Measurements from ENCODE around the gene RPS6KA2.

Gene RPS6KA2

DNA sequence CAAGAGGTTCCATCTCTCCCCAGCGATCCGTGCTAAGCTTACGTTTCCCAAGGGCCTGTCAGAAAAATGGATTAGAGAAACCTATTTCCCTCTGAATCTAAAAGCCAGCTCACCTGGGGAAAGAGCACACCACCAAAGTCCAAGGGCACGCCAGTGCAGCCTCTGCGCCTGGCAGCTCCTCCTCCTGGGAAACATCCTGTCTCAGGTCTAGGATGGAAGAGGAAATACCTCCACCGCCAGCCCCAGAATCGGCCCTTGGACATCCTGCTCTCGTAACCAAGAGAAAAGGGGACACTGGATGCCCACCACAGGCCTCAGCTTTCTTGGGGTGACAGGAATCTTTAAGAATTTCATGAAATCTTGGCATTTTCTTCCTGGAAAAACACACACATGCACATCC lies 59.2 kb downstream of the RPS6KA2 start:
- no peak for DNase-seq

DNA sequence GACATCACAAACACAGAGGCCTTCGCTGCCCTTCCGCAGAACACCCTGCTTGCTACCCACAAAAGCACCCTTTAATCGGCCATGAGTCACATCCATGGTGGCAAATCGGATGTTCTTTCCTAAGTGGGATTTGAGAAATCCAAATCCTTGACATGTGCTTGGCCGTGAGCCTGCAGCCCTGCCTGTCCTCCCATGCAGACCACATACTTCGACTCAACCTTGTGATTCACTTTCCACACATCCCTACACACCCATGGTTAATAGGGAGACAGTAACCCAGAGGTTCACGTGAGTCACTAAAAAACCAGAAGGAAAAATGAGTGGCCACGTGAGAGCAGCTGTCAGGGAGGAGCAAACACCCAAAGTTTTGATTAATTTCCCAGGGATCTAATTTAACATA lies 59.9 kb downstream of the RPS6KA2 start:
- DNase-seq: no peak

DNA sequence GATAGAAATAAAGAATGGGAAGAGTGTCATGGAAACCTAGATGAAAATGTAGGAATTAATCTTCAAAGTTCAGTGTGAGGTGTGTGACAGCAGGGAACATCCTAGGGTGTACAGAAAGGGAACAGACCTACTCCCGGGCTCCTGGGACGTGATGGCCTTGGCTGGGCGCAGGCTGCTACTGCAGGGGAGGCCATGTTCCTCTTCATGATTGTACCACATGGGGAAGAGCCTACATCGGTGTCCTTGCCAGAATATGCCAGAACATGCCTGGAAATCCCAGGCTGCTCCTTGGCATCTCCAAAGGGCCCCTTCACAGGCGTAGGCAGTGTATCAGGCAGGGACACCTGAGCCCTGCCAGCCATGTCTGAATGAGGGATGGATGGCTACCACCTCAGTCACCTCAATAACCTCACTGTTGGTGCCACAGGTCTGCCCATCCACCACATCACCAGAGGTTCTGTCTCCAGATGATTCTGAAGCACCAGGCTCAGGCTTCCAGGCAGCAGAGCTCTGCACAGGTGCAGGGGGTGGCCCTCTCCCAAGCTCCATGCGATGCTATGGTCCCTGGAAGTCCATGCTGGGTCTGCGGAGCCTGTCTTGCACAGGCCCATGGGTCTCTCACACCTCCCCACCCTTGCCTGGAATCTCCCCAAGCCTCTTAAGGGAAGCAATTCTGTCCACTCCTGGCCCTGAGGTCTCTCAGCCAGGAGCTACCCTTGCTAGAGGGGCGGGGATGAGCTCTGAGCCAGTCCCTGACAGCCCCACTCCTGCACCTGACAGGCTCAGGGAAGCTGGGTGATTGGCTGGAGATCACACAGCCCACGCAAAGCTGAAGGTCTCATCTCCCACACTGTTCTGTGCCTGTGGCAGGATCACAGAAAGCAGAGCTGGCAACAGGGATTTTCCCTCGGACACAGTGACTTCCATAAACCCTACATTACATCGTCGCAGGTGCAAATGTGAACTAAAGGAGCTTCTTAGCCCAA lies 60.7 kb downstream of the RPS6KA2 start:
- no peak for DNase-seq

DNA sequence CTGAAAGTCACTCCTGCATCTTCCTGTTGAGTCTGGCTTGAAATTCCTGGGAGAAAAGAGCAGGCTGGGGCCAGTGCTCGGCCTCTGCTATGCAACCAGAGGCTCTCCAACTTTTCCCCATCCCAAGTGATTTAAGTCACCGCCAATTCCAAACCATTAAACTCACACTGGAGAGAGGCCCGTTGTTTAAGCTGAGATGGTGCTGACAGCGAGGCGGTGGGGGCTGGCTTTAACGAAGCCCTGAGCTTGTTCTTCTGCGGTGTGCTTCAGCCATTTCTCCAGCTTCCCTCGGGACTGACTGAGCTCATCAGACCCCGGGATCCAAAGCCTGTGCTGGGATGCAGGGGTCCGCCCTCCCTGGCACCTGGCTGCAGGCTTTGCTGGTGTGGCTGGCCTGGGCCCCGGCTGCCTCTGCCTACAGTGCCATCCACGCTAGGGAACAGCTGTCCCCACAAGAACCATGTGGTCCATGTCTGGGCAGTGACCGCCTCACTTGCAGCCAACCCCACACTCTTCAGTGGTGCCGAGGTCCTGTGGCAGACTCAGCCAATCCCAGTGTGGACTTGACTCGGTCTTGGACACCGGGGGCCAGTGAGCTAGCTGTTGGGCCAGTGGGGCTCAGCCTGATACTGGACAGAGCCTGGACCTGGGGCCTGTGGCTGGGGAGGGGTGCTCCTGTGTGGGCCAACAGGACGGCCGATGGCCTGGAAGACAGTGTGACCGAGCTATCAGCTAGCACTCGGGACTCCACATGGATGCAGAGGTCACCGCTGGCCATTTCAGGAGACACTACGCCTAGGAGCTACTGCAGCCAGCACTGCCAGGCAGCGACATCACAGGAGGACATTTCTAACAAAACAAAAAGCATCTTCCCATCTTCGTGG lies 61.7 kb downstream of the RPS6KA2 start:
- DNase-seq: no peak

DNA sequence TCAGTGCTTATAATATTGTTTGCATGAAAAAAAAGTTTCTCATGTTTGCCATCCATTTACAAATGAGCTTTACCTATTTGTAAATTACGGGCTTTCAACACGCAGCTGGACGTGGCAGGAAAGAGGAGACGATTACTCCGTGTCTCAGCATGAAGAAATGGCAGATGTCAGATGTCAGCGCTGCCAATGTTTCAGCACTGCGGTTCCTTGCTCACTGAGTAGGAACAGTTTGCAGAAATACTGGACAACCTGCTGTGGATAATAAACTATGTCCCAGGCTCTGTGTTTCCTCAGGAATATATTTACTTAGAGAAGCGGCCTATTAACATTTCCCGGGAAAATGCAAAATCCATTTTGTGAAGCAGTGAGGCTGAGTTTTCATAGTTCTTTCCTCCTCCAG lies 63.2 kb downstream of the RPS6KA2 start:
- no peak for DNase-seq

DNA sequence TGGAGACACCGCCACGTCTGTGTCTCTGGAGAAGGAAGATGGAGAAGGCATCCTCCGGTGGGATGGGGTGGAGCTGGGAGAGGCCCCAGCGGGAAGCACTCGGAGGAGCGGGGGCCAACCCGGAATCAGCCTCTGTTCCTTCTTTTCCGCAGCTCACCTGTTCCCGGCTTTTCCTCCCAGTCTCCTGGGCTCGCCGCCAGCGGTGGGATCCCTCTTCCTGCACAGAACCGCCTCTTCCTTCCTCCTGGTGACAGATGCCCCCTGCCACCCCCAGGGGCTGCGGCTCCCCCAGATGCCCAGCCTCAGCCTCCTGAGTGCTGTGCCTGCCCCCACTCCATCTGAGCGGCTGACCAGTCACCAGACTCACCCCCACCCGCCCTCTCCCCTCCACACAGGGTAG lies 63.9 kb downstream of the RPS6KA2 start:
- DNase-seq: no peak

DNA sequence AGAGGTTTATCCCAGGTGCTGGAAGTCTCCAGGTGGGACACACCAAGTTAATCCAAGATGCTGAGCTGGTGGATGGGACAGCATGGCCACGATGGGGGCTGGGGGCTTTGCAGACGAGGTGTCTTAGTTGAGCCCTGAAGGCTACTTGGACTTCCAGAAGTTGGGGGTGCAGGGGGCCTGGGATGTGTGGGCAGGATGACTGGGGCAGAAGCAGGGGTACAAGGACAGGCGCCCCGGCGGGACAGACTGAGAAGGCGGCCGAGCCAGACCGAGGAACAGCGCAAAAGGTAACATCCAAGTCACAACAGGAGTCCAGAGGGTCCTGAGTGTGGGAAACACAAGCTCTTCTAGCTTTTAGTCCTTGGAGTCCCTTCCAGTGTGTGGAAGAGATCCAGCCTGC lies 64.3 kb downstream of the RPS6KA2 start:
- no peak for DNase-seq

DNA sequence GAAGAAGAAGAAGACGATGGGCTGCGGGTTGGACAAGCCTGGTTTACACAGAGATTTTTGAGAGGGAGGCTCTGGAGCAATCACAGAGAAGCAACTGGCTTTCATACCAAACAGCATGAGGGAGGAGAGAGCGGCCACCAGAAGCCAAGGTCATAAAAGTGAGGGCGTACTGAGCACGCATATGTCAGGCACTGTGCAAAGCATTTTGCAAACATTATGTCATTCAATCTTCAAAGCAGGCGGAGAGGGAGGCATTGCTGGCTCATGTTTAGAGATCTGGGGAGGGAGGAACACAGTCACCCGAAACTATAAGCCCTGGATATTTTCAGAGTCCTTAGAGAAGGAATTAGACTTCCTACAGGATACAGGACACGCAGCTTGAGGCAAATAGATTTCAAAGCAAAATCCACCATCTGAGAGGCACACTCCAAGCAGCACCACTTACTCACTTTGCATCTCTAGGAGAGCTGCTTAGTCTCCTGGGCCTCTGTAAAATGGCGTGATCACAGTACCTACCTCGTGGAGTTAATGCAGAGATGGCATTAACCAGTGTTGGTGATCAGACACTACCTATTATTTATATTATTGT lies 65.2 kb downstream of the RPS6KA2 start:
- DNase-seq: no peak

DNA sequence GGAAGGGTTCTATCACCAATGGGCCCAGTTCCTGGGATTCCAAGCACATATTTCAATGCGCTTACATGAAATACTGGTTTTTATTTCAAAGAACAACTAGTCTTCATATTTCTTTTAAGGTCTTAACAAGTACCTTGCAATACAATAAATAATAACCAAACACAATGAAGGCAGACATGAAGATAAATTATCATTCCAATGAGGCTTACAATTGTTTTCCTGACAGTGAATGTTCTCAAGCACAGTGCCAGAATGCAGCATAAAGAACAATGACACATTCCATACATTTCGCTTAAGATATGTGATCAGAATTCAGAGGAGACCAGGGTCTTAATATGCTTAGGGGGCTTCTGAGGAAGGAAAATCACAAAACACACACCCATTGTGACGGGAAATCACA lies 66.8 kb downstream of the RPS6KA2 start:
- no peak for DNase-seq

DNA sequence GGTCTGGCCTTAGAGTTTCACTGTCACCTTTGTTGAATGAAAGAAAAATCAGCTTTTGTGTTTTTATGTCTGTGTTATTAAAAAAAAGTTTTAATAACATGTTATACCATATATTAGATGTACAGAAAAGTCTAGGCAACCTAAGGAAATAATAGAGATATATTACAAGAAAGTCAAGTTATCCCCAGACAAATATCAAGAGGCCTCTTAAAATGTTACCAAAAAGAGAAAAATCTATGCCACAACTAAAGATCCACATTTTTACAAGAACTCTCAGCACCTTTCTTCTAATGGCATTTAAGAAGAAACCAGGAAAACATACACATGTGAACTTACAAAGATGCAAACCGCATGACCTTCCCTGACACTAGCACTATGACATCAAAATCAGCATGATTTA lies 67.4 kb downstream of the RPS6KA2 start:
- no peak for DNase-seq

DNA sequence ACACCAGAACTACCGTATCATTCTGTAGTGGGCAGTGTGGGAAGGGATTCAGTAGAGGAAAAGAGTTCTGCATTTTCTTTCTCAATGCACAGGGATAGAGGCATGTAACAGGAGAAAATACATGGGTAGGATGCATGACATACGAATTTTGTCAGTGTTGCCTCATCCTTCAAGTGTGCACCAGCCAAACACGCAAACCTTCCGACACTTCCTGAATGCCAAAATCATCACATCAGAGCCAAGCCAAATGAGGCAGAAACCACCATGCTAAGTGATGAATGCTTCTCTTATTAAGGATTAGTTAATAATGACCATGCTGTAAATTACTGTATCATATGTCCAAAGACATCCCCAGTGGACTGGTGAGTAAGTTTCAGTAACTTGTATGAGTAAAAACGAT lies 67.8 kb downstream of the RPS6KA2 start:
- no peak for DNase-seq

DNA sequence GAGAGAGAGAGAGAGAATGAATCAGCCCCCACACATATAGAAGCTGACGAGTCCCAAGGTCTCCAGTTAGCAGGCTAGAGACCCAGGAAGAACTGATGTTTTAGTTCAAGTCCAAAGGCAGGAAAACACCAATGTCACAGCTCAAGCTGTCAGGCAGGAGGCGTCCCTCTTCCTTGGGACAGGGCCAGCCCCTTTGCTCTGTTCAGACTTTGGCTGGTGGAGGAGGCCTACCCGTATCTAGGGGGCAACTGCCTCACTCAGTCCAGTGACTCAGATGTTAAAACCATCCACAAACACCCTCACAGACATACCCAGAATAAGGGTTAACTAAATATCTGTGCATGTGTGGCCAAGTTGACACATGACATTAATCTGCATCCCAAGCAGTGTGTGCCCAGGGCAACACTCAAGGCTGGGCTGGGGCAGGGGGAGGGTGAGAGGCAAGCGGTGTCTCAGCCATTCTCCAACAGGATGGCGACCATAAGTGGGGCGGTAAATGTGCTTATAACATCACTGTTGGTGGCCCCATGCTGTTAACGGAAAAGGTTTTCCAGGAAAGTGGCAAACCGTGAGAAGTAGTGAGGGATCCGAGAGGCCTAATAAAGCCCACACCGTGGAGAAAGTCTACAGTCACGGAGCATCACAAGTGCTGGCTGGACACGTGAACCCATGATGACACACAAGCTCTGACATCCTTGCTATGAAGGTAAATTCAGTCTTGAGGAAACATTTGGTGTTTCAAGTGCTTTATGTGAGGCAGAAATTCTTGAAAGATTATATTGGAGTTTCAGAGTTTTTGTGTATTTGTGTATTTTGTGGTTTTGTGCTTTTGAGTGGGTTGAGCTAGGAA lies 68.7 kb downstream of the RPS6KA2 start:
- DNase-seq: no peak

DNA sequence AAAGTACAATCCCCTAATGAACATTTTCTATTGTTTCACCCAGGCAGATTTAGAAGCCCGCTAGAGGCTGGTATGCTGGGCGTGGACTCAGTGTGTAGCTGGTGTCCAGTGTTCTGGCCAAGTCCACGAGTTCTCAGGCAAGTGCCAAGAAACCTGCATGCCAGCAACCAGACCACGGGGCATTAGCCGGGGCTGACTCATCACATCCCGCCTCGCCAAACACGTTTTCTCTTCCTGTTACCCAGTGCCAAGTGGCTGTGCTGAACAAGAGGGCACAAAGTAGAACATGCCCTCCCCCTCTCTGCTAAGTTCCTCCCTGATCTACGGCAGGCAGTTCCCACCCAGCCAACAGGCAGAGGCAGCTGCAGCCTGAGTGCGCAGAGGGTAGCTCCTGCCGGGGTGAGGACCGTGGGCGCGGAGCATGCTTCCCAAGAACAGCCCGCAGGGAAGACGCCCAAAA lies 70.2 kb downstream of the RPS6KA2 start:
- DNase-seq: no peak

DNA sequence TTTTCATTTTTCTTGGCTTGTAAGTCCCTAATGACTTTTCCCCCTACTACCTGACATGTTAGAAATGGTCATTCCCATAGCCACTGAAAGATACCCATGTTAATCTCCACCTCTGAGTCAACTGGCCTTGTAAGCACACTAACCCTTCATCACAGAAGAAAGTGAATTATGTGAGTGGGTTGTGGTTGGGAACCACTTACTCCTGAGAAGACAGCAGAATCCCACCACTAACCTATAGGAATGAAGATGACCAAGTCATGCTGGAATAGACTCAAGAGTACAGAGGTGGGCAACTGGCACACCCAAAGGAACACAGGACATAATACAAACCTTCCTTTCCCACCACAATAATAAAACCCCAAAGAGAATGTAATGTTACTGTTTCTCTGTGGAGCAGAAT lies 70.7 kb downstream of the RPS6KA2 start:
- no peak for DNase-seq

DNA sequence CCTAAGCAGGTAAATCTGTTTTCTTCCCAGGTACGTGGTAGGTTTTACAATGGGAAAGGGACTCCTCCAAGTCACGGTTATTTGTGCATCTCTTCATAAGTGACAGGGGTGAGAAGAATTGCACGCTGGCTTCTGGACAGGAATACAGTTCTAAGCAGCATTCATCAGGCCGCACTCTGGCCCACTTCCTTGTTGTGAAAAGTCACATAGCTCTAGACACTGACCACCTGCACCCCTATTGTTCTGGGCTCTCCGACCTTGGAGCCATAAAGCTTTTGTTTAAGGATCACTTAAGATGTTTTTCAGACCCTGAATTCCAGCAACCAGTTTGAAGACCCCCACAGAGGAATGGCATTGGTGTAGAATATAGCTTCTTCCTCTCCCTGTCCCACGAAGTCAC lies 72.0 kb downstream of the RPS6KA2 start:
- DNase-seq: no peak

DNA sequence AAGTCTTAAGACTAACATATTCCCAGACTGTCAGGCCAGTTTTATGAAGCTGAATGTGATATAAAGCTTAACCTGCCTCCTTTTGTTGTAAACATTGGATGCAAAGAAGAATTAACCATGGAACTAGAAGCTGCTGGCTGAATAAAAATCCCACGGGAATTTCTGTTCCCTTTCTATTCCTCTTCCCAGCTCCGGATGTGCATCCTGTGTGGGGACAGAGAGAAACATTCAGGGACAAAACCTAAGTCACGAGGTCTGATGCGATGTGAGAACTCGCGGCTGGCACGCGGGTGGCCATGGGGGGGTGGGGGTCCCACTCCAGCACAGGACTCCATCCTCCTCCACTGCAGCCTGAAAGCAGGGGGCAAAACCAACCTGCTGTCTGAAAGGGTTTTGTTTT lies 72.7 kb downstream of the RPS6KA2 start:
- no peak for DNase-seq

DNA sequence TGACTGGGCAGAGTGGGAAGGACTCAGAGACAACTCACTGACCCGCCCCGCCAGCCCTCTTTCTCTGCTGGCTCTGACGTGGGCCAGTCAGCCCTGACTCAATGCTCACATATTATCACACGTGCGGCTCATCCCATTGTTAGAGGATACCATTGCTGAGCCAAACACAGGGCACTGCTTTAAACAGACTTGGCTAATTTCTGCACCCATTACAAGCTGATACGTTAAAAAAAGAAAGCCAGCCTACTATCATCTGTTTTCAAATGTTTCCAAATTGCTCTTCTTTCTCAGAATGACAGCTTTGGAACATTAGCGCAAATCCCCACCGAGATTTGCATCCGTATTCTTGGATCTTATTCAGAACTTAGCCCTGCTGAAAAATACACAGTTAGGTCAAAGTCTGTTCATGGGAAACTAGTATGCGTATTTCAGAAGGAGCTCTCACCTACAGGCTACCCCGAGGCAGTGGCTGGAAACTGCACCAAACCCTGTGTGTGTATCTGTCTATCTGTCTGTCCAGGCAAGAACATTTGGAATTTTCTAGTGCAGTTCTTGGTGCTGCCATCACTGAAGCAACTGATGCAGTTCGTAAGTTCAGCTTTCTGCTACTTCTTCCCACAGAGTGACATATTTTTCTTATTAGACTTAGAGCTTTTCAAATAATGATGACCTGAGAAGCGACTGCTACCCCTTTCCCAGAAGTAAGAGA lies 73.3 kb downstream of the RPS6KA2 start:
- DNase-seq: no peak

DNA sequence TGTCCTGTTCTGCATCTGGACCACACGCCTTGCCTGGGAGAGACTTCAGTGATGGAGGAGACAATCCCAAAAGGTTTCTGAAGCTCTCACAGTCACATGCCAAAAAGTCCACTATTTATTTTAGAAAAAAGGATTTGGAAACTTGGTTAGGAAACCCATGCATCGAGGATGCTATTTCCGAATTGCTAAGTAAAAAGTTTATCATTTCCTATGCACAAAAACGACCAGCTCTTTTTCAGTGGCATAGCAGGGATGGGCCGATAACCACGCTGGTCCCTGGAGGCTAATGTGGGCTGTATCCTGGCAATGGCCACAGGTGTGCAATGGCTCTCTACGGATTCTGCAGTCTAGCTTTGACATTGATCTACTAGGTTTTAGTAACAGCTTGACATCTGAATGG lies 74.5 kb downstream of the RPS6KA2 start:
- DNase-seq: no peak

DNA sequence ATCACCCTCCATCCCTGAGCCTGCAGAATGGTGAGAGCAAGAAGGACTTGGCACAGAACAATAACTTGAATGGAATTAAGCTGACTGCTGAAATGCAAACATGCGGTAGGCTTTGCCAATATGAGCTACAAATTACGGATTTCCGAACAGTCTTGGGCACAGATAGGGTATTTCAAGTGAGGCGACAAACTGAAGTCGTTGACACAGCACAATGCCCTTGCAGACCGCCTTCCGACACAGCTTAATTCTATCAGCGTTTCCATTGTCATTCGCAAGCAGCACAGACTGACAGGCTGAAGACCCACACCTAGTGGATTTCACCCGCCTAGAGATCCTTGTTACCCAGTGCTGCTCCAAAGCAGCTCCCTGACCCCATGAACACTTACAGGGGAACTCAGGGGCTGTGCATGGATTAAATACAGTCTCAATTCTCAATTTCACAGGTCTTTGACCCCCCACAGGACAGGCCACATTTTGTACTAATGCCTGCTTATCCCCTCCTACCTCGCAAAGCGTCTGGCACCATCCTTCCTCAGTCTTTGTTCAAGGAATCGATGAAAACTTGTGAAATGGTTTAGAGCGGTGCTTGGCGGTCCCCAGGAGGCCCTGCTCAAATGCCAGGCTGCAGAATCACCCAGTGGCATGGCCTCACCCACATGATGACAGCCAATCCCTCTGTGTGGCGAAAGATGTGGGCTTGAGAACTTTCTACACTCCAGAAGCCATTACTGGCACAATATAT lies 75.1 kb downstream of the RPS6KA2 start:
- DNase-seq: no peak

DNA sequence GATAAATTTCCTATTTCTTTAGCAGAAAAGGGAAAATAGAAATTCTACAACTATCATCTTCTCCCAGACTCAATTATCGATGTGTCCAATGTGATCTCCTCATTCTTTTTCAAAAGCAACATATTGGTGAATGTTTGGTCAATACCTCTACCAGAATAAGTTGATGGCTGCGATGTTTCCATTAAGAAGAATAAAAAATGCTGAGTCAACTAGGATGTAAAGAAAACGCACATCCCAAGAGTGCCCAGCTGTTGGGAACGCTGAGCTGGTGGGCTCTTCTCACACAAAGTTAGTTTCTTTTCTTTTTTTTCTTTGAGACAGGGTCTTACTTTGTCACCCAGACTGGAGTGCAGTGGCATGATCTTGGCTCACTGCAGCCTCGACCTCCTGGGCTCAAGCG lies 80.4 kb downstream of the RPS6KA2 start:
- DNase-seq: no peak

Data from activated CD4-positive, CD25-positive, alpha-beta regulatory T cell (primary cell).